CD4-positive, alpha-beta T cell treated with Interleukin-6 at 100 ng/mL for 8 hours (primary cell): ENCODE measurements around the gene TNPO1.
"Not testable (repeated sequence)": the region's sequence is repeated elsewhere in the genome, so short reads cannot be mapped to it uniquely, and the experiment has no call there.

ENCODE experiments used
- DNase-seq: peaks from one replicate; pipeline ENCODE4 v3.0.0-alpha.2; 2020; ENCODE audit warnings: mixed read lengths, low spot score

TNPO1 gene

GRCh38 chr5:72816284-72817075 lies at the start of gene TNPO1:
TNPO1 (plus strand) TSS chr5:72816661; CDS start chr5:72816738, 77 bp downstream.
- peak; percentile 81 for DNase-seq

GRCh38 chr5:72767289-72768010 lies 49.0 kb upstream of the TNPO1 start:
- DNase-seq, result no peak

- DNase-seq, result no peak
Measured at GRCh38 chr5:72770266-72770665, 46.2 kb upstream of the TNPO1 start.

DNA sequence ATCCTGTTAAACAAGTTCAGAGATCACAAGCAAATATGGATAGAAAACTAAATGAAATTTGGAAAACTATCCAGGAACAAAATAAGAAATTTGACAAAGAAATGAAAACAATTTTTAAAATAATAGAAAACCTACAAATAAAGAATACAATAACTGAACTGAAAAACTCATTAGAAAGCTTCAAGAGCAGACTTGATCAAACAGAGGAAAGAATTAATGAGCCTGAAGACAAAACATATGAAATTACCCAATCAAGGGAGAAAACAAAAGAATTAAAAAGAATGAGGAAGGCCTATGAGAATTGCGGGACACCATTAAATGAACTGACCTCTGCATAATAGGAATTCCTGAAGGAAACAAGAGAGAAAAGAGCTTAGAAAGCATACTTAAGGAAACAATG lies 39.8 kb upstream of the TNPO1 start:
- DNase-seq, result no peak

DNA sequence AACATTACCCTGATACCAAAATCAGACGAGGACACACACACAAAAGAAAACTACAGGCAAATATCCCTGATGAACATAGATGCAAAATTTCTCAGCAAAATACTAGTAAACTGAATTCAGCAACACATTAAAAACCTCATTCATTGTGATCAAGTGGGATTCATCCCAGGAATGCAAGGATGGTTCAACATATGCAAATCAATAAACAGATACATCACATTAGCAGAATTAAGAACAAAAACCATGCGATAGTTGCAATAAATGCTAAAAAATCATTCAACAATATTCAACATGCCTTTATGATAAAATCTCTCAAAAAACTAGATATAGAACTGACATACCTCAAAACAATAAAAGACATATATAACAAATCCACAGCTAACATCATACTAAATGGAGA lies 36.9 kb upstream of the TNPO1 start:
- DNase-seq, result no peak

- no peak for DNase-seq
Measured at GRCh38 chr5:72783354-72783753, 33.1 kb upstream of the TNPO1 start.

DNA sequence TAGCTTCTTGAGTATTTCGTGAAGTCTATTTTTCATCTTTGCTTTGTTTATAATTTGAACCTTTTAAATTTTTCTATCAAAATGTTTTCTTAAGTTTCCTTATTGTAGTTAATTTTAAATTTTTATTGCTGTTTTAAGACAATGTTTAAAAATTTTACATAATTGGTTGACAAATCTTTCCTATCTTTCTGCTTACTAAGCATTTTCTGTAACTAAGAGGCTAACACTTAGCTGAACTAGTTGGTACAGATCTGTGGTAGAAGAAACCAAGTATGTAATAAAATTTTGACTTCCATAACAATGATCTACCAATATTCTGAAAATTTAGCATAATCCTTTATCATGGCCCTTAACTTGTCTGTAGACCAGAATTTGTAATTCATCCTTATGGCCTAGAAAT lies 32.3 kb upstream of the TNPO1 start:
- DNase-seq, result no peak

GRCh38 chr5:72785801-72786200 lies 30.7 kb upstream of the TNPO1 start:
- no peak for DNase-seq

GRCh38 chr5:72786676-72787075 lies 29.8 kb upstream of the TNPO1 start:
- no peak for DNase-seq

- DNase-seq, result no peak
Measured at GRCh38 chr5:72788866-72789505, 27.5 kb upstream of the TNPO1 start.

- no peak for DNase-seq
Measured at GRCh38 chr5:72790186-72790585, 26.3 kb upstream of the TNPO1 start.

GRCh38 chr5:72792662-72793061 lies 23.8 kb upstream of the TNPO1 start:
- not testable (repeated sequence) for DNase-seq

GRCh38 chr5:72796001-72796400 lies 20.5 kb upstream of the TNPO1 start:
- DNase-seq, result no peak

GRCh38 chr5:72799721-72800120 lies 16.7 kb upstream of the TNPO1 start:
- no peak for DNase-seq

GRCh38 chr5:72808637-72809036 lies 7.8 kb upstream of the TNPO1 start:
- not testable (repeated sequence) for DNase-seq

DNA sequence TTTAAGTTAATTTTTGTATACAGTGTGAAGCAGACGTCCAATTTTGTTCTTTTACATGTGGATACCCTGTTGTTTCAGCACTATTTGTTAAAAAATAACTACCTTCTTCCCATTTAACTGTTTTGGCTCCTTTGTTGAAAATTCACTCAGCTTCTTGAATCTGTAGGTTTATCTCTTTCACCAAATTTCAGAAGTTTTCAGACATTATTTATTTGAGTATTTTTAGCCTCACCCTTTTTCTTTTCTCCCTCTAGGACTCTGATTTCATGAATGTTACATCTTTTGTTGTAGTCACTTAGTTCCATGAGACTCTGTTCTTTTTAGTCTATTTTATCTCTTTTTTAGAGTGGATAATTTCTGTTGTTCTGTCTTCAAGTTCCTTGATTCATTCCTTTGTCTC lies 4.6 kb upstream of the TNPO1 start:
- DNase-seq, result no peak

GRCh38 chr5:72812488-72812887 lies 4.0 kb upstream of the TNPO1 start:
- no peak for DNase-seq

DNA sequence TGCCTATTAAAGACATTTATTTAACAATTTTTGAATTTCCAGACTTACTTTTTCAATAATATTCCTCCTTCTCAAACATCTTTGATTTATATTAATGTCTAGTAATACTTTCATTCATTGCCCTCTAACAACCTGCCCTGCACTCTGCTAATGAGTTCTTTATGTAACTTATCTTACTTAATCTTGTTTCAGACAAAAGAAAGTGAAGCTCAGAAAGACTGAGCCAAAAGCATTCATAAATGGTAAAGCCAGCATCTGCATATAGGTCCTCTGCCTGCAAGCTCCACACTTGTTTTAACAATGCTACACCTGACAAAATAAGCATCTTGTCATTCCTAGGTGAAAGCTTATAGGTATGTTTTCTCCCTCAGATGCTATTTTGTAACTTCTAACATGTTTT lies 2.4 kb upstream of the TNPO1 start:
- no peak for DNase-seq

DNA sequence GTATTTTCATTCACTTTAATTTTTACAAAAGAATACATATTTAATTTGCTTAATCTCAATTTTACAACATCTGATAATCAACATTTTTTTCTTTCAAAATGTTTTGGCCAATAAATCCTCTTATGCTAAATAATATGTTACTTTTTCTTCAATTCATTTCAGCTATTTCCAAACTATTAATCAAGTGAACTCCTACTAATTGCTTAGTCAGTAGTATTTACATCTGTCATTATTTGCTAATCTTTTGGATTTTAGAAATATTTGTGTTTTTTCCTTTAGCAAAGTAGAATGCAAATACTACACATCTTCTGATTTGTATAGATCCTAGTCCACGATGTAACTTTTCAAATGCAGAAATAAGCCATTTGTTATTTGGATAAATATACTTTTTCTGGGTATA lies 1.6 kb upstream of the TNPO1 start:
- no peak for DNase-seq

DNA sequence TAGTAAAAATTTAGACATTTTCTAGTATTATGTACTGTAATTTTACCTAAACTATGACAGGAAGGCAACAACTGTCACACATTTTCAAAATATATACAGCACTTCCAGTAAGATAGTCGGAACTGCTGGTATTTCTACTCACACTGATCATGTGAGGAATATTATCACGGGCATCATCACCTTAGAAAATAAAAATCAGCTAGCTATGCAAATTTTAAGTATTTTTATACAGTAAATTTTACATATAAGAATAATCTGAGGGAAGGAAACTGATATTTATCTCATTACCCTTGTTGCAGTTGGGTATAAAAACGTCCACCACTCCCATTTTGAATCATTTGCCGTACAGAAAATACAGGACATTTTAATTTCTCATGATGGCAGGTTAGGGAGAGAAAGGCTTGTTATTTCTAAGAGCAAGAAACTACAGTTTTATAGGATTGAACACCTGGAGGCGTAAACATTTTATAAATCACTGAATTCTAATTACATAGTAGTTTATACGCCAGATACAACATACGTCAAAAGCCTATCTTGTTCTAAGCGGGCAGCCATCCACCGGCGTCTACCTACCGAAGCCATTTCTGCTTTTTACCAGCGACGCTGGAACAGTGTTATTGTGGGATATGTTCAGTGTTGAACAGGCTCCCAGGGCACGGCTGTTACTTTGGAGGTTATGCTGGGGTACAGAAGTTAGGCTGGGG lies 729 bp upstream of the TNPO1 start:
- peak; percentile 21 for DNase-seq

DNA sequence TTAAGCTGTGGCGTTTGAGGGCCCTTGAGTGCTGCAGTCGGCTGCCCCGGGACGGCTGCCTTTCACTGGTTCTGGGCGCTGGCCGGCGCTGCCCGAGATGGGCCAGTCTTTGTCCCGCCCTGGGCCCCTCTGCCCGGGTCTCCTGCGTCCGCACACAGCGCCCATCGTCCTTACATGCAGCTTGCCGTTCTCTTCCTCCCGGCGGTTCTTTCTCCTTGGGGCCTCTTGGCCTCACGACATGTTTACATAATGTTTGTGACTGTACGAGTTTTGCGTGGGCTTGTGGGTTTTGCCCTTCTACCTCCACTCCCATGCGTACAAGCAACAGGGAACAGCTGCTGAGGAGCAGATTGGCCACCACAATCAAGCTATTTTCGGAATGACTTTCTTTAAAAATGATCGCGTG lies 618 bp downstream of the TNPO1 start:
- DNase-seq, result peak; percentile 15

DNA sequence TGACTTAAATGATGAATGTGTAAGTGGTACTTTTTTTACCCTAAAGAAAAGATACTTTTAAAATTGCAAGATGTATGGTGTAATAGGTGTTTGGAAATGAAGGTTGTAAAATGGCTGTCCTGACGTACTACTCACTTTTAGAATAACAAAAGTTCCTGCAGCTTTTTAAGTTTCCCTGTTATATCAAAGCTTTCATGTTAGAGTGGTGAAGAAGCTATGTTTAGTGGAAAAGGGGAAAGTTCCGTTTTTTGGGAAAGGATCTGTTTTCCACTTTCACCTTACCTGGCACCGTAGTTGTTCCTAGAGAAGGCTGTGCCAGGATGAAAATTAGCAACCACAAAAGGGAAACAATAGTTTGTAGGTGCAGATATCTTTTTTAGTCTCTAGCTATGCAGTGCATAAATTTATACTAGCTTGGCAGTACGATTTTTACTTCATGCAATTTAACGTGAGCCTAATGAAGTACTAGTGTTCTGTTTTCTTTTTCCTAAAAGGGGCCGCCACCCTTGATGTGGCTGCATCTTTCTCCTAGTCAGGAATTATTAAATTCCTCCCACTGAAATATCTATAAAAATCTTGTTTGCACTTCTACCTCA lies 1.3 kb downstream of the TNPO1 start:
- DNase-seq, result no peak
